Glomerular visceral epithelial cell (primary cell): ENCODE results near the gene SLC39A9.
"Not testable (repeated sequence)": the region's sequence is repeated elsewhere in the genome, so short reads cannot be mapped to it uniquely, and the experiment has no call there.

ENCODE experiments used
- DNase-seq: peaks from one replicate; pipeline ENCODE4 v3.0.0-alpha.2; 2016; ENCODE audit errors: extremely low spot score

SLC39A9 gene

DNA sequence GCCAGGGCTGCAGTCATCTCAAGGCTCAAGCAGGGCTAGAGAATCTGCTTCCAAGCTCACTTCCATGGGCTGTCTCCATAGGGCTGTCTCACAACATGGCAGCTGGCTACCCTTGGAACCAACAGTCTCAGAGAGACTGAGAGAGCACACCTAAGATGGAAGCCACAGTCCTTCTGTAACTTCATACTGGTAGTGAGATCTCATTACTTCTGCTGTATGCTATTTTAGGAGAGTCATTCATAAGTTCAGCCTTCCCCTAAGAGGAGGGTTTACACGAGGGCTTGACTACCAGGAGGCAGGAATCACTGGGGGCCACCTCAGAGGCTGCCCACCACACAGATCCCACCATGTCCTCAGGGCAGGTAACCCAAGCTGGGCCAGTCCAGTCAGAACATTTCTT, 30.1 kb upstream of the SLC39A9 start:
- no peak for DNase-seq

DNA sequence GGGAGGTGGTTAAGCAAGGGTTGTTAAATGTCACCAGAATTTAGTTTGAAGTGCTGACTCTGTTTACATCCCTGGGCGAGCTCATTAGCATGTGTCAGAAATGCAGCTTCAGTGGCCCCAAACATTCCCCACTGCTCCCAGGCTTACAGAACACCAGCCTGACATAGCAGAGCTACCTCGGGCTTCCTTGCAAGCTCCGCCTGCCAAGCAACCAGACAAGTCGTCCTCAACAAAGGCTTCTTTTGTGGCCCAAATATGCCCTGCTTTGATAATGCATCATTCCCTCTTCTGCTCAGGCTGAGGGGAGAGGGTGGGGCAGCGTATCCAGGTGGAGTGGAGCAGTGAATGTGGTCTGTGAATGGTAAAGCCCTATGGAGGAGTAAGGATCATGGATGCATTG, 28.4 kb upstream of the SLC39A9 start:
- no peak for DNase-seq

DNA sequence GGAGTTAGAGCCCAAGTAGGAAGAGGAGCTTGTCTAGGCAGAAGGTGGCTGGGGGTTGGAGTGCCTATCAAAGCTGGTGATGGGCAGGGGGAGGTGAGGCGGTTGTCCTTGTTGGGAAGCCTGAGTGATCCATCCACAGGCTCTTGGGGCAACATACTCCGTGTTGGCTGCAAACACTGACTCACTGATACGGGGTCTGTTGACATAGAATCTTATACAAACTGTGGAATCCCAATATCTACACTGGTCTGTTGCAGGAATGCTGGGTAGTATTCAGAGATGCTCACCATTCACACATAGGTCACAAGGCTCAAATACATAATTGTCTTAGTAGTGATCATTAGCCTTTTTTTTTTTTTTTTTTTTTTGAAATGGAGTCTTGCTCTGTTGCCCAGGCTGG, 26.3 kb upstream of the SLC39A9 start:
- DNase-seq, result no peak

DNA sequence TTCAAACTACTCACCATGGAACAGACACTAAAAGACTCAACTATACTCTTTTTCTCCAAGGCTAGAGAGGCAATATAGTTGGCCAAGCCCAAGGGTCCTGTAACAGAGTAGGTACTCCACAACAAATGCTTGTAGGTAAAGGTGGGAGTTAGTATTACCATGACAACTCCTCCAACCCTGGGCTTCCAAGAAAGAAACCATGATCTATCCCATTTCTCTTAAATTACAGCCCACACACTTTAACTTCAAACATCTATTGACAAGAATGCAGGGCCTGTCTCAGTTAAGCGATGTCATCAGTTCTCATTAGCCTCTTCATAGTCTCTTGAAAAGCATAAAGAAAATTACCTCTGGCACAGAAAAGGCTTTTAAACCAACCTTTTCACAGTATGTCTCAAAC, 25.4 kb upstream of the SLC39A9 start:
- DNase-seq, result no peak

DNA sequence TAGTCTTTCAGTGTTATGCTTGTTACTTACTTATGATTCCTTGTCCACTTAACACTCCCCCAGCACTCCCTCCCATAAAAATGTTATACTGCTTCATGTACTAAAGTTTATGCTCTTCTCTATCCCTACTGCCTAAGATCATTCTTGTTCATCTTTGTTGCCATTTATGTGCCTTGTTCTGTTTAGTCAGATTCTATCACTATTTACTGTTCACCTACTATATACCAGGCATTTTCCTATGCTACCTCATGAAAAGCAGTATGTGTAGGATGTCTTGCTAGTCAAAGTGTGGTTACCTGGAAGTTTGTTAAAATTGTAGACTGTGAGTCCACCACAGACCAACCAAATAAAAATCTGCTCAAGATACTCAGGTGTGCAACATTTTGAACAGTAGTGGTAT, 24.3 kb upstream of the SLC39A9 start:
- DNase-seq, result no peak

DNA sequence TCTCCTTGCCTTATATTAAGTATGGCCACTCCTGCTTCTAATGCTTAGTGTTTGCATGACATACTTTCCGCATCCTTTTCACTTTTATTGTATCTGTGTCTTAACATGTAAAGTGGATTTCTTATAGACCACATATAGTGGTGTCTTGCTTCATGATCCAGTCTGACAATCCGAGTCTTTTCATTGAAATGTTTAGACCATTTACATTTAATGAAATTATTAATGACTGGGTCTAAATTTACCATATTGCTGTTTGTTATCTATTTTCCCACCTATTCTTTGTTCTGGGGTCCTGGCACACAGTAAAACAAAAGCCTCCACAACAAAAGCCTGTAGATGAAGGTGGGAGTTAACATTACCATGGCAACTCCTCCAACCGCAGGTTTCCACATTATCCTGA, 23.3 kb upstream of the SLC39A9 start:
- DNase-seq, result no peak

DNA sequence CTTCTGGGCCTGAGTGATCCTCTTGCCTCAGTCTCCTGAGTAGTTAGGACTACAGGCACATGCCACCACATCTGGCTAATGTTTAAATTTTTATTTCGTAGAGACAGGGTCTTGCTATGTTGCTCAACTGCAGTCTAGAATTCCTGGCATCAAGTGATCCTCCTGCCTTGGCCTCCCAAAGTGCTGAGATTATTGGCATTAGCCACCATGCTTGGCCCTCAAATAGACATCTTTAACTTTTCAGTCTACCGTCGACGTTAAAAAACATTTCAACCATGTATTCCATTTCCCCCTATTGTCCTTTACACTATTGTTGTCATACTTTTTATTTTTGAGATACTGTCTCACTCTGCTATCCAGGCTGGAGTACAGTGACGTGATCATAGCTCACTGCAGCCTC, 22.8 kb upstream of the SLC39A9 start:
- DNase-seq, result no peak

DNA sequence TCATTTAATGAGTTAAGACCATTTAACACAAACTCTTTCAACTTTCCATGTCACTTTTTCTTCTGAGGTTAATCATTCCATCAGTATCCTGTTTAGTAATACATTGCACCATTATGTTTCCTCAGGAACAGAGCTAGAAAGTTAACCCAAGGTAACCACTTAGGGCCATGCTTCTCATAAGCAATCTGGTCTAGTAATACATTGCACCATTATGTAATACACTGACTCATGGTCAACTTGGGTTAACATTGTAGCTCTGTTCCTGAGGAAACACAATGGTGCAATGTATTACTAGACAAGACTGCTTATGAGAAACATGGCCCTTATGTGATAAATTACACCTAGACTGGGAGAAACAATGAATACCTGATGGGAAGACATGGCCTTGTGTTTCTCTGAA, 22.1 kb upstream of the SLC39A9 start:
- peak; percentile 47 for DNase-seq

DNA sequence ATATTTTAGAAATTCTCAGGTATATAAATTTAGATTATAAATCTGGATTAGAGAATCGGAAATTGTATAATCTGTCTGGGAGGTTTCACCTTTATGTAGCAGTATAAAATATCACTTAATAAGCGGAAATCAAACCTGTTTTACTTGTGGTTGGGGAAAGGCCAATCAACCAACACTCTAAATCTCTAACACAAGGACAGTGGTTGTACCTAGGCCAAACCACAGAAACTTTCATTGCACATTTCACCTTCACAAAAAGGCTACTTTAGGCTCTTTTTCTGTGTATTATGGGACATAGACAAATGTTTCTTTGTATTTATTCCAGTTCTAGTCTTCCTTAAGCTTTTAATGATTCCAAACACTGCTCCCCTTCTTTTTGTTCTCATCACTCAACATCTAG, 20.2 kb upstream of the SLC39A9 start:
- DNase-seq, result no peak

DNA sequence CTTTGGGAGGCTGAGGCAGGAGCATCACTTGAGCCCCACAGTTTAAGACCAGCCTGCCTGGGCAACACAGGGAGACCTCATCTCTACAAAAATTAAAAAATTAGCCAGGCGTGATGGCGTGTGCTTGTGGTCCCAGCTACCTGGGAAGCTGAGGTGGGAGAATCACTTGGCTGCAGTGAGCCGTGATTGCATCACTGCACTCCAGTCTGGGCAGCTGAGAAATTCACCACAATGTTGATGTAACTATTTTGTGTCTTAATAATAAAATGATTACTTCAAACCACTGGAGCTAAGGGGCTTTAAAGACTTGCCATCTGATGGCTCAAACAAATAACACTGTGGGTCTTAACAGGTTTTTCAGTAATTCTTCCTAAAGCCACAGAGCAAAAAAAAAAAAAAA, 11.2 kb upstream of the SLC39A9 start:
- DNase-seq, result peak; percentile 56

DNA sequence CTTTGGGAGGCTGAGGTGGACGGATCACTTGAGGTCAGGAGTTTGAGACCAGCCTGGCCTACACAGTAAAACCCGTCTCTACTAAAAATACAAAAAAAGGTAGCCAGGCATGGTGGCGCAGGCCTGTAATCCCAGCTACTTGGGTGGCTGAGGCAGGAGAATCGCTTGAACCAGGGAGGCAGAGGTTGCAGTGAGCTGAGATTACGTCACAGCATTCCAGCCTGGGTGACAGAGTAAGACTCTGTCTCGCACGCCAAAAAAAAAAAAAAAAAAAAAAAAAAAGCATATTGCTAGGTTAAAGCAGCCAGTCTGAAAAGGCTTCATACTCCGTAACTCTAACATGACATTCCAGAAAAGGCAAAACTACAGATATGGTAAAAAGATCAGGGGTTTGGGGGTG, 7.1 kb upstream of the SLC39A9 start:
- DNase-seq, result not testable (repeated sequence)

DNA sequence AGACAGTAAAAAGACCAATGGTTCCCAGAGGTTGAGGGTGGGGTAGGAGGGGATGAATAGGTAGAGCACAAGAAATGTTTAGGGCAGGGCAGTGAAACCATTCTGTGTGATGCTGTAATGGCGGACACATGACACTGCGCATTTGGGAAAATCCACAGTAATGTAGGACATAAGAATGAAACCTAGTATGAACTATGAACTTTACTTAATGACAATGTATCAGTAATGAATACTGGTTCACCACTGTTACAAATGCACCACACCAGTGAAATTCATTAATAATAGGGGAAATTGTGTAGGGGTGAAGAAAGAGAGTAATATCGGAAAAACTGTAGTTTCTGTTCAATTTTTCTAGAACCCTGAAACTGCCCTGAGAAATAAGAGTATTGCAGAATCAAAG, 6.0 kb upstream of the SLC39A9 start:
- DNase-seq, result no peak

DNA sequence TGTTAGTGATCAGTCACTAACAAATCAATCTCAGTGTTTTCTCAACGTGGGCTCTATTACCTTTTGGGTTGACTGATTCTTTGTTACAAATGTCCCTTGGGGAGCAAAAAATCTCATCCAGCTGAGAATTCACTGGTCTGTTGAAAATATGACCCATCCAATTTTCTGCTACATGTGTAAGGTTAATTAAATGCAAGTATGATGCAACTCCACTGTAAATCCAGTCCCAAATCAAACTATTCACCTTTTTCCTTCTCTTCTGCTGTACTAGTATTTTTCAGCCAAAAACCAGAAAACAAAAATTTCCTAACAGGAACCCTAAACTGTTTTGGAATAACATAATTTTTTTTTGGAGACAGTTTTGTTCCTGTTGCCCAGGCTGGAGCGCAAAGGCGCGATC, 2.6 kb upstream of the SLC39A9 start:
- no peak for DNase-seq

DNA sequence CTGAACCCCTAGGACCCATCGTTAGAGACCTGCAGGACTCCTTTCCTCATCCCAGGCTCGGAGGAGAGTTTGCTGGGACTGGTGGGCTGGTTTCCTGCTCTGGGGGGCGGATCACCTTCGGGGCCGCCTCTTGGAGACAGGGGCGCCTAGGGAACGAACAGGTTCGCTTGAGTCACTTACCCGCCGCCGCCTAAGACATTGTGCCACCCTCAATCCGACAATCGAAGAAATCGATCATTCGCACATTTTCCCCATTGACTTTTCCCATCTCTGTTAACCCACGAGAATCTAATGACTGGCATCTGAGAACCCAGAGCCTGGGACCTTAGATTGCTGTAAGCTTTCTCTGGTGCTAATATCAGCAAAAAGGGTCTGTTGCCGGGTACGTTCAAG, 322 bp downstream of the SLC39A9 start:
- no peak for DNase-seq

DNA sequence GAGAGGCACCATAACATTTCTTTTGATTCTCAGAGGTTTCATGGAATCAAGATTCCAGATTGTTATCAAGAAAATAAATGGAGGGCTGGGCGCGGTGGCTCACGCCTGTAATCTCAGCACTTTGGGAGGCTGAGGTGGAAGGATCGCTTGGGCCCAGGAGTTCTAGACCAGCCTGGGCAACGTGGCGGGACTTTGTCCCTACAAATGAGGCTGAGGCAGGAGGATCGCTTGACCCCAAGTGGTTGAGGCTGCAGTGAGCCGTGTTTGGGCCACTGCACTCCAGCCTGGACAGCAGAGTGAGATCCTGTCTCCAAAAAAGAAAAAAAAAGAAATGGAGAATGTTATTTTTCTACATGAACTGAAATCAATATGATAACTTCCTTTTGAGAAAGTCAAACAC, 1.3 kb downstream of the SLC39A9 start:
- no peak for DNase-seq

DNA sequence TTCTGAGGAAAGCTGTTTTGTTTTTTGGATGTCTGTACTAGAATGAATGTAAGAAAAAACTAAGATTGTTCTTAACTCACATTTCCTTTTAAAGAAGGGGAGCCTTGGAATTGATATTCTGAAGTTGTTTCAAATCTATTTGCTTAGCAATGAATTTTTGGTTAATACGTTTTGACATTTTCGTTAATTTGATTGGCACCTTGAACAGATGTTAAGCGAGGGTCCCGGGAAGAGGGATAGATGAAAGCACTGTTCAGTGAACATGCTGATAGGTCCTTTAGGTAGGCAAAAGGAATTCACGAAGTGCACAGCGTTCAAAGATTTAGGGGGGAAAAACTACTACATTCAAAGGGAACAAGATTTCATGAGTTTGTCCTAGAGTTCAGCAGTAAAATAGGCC, 1.7 kb downstream of the SLC39A9 start:
- DNase-seq, result no peak

DNA sequence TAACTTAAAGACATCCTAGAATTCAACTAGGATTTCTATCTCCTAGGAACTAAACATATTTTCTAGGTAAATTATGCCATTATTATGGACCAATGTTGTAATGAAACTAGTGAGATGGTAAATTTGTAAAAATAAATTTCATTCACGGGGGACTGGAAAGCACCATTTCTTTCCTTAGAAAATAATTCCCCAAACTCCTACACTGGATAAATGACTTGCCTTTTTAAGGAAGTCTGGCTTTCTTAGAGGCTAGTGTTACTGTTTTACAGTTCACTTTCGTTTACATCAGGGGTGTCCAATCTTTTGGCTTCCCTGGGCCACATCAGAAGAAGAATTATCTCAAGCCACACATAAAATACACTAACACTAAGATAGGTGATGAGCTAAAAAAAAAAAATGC, 3.3 kb downstream of the SLC39A9 start:
- no peak for DNase-seq

DNA sequence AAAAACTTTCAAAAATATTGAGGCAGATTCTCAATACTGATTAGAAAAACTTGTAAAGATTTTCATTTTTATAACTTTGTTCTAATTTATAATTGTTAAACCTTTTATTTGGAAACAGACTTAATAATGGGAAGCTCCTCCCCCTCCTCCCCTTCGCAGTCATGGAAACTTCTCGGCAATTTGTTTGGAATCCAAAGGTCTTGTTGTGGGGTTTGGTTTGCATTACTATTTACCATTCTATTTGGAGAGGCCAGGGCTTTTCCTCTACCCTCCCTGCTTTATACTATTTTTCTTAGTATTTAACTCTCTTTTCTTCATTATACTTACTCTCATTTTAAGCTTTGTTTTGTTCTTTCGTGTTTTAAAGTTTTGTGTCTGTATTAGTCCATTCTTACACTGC, 6.0 kb downstream of the SLC39A9 start:
- DNase-seq, result no peak

DNA sequence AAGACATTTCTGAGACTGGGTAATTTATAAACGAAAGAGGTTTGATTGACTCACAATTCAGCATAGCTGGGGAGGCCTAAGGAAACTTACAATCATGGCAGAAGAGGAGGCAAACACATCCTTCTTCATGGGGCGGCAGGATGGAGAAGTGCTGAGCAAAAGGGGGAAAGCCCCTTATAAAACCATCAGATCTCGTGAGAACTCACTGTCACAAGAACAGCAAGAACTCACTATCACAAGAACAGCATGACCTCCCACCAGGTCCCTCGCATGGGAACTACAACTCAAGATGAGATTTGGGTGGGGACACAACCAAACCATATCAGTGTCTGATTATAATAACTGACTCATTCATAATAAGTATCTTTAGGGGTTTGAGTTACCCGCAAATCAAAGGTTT, 6.4 kb downstream of the SLC39A9 start:
- DNase-seq, result no peak

DNA sequence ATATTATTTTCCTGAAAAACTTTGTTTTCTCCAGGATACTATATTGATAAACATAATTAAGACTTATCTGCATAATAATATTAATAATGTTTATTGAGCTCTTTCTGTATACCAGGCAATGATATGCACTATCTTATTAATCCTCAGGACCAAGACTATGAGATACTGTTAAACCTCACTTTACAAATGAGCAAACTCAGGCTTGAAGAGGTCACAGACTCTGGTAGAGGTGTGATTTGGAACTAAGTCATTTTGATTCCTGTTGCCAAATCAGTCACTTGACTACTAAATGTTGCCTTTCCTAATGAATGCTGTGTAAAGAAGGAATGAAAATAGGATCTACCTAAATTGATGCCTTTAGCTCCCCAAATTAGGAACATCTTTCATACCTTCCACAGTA, 7.3 kb downstream of the SLC39A9 start:
- DNase-seq, result no peak

DNA sequence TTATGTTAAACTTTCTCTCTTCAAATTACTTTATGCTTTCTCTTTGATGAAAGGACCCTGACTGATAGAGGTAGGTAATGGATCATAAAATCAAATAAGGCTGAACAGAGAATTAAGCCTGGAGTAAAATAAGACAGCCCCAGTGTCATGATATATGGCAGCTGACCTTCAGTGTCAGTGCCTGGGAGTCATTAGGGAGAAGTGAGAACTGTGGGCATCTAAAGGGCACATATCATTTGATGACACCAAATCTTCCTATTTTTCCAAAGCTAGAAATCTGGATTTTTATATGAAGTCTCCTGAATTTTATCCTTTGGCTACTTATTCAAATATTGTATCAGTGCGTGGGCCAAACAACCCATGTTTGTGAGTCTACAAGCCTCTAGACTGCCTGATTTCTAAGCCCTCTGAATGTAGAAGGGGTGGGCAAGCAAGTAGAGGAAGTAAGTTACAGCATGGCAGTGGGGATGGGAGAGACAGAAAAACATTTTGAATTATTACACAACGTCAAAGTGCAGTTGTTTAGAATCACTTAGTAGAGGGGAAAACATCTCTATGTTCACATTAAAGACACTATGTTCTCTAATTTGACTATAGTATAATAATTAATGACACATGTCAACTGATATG, 10.0 kb downstream of the SLC39A9 start:
- no peak for DNase-seq

DNA sequence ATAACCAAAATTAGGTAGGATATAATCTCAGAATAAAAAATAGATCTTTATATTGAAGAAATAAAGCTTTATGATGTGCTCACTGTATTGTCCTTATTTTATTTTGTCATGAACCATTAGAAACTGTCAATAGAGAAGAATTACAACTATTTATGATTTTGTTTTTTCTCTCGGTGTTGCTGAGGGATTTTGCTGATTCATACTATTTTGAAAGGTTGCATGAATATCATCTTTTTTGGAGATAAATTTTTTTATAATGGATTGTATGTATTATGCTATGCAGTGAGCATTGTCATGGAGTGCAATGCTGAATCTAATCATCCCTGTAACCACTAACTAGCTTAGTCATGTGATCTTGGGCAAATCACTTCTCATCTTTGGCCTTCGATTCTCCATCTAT, 15.0 kb downstream of the SLC39A9 start:
- no peak for DNase-seq

DNA sequence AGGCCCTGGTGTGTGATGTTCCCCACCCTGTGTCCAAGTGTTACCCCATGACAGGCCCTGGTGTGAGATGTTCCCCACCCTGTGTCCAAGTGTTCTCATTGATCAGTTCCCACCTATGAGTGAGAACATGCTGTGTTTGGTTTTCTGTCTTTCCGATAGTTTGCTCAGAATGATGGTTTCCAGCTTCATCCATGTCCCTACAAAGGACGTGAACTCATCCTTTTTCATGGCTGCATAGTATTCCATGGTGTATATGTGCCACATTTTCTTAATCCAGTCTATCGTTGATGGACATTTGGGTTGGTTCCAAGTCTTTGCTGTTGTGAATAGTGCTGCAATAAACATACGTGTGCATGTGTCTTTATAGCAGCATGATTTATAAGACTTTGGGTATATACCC, 17.6 kb downstream of the SLC39A9 start:
- not testable (repeated sequence) for DNase-seq

DNA sequence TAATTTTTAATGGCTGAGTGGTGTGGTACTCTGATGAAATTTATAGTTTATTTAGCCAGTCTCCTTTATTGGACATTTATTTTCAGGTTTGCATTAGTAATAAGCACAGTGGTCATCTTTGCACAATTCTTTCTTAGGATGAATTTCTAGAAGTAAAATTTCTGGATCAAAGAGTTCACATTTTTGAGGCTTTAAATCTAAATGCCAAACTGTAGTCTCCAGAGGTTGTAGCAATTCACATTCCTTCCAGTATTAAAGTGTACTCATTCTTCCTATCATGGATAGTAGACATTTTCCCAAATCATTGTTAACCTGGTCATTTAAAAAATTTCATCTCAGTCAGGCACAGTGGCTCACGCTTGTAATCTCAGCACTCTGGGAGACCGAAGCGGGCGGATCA, 24.8 kb downstream of the SLC39A9 start:
- DNase-seq, result no peak
